Tibial nerve (tissue), 3 donors: ENCODE measurements around the gene SPPL2B.

Experiments used
- POLR2A ChIP-seq, 2 donors: fragments of 450-650 bp; IDR thresholded peaks; one replicate each; pipeline ENCODE4 v1.6.1; 2017; ENCODE audit warnings: antibody characterized with exemption in 2 of 2, mild to moderate bottlenecking in 2 of 2, moderate library complexity in 2 of 2
- TF ChIP-seq, protein P1 (sequence below), 5 experiments: fragments of 200-600 bp in 3 of 5; fragments of 450-650 bp in 2 of 5; sonication (generic) in 3 of 5; IDR thresholded peaks; one replicate each; pipeline ENCODE4 v1.5.1; 2016 to 2019; ENCODE audit warnings: antibody characterized with exemption in 5 of 5, mild to moderate bottlenecking in 3 of 5, moderate library complexity in 2 of 5

DNA sequence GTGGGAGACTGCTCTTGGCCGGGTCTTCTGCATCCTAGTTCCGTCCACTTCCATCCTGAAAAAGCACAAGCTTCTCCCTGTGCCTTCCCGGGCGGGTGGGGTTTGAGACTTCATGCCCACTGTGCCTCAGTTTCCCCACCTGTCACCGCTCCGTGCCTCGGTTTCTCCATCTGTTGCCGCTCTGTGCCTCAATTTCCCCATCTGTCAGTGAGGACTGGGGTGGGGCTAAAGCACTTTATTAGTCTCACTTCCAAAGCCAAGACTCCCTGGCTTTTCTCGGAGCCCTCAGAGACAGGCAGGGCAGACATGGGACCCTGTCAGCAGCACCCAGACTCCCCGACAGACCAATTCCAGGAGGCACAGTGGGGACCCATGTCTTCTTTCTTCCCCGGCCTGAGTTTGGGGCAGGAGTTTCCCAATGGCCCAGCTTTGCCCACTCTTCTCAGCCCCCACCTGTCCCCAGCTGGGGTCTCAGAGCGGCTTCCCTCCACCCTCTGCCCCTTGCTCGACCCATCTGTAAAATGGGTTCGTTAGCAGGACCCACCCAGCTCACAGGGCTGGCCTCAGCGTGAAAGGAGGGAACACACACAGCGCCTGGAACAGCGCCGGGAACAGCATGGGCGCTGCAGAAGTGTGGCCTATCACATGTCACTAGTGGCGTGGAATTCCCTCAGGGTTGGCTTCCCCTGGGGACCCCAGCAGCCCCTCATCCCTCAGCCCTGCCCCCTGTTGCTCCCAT is 41.9 kb upstream of the SPPL2B start:
- TF ChIP-seq POLR2A (IDR thresholded peaks at IDR 0.05), result no peak
- TF ChIP-seq, protein P1, sequence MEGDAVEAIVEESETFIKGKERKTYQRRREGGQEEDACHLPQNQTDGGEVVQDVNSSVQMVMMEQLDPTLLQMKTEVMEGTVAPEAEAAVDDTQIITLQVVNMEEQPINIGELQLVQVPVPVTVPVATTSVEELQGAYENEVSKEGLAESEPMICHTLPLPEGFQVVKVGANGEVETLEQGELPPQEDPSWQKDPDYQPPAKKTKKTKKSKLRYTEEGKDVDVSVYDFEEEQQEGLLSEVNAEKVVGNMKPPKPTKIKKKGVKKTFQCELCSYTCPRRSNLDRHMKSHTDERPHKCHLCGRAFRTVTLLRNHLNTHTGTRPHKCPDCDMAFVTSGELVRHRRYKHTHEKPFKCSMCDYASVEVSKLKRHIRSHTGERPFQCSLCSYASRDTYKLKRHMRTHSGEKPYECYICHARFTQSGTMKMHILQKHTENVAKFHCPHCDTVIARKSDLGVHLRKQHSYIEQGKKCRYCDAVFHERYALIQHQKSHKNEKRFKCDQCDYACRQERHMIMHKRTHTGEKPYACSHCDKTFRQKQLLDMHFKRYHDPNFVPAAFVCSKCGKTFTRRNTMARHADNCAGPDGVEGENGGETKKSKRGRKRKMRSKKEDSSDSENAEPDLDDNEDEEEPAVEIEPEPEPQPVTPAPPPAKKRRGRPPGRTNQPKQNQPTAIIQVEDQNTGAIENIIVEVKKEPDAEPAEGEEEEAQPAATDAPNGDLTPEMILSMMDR (IDR thresholded peaks at IDR 0.05), result no peak
